T47D (cell line): ENCODE data around the gene PRKCI.
"Not testable (repeated sequence)": the region's sequence is repeated elsewhere in the genome, so short reads cannot be mapped to it uniquely, and the experiment has no call there.

Experiments
- DNase-seq, 2 experiments: peaks; one replicate each; pipeline versions ENCODE4 v3.0.0 to v3.0.0-alpha.2; 2011 to 2012; ENCODE audit warnings: low read depth in 1 of 2, low spot score in 1 of 2
- JUND ChIP-seq: IDR thresholded peaks from 2 replicates; pipeline ENCODE4 v1.6.1; 2012; ENCODE audit warnings: low read depth
- in situ Hi-C: cut with HindIII; loops from 2 replicates; pipeline ENCODE4 v1.10.0; 2016; ENCODE audit warnings: low sequenced_read_pairs, low pct_unique_long_range_greater_than_20kb

Gene PRKCI

DNA sequence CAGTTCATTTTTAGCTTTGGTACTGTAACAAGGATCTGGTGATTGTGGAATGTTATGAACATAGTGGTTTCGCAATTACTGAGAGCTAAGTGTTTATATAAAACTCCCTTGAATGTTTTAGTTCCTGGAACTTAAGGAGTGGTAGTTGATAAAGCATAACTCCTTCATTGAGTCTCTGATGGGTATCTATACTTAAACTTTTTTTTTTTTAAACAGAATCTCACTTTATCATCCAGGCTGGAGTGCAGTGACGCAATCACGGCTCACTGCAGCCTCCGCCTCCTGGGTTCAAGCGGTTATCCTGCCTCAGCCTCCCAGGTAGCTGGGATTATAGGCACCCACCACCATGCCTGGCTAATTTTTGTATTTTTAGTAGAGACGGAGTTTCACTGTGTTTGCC lies 11.3 kb downstream of the PRKCI start:
- TF ChIP-seq JUND: no peak
- in situ Hi-C loops: no loop called here

DNA sequence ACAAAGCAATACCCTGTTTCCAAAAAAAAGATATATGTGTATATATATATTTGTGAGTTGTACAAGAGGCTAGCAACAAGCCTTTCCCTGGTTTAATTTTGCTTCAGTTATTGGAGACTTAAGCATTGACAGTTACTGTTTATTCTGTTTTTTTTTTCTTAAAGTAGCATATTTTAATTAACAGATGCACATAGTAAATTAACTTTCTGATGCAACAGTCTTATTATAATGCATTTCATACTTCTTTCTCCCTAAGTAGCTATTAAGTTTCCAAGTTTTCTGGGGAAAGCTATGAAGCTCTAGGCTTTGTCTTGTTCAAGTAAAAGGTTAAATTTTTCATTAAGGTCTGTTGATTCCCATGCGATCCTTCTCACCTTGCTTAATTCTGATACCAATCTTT lies 17.9 kb downstream of the PRKCI start:
- TF ChIP-seq JUND: no peak
- in situ Hi-C loops: no loop called here
- DNase-seq: no peak

More for the DNA sequence above, 11.3 kb downstream of the PRKCI start:
- peak in 1 of 2 experiments; percentile 32 for DNase-seq

GRCh38 chr3:170240671-170241070 lies 18.4 kb downstream of the PRKCI start:
- in situ Hi-C loops: no loop called here
- no peak for TF ChIP-seq JUND

DNA sequence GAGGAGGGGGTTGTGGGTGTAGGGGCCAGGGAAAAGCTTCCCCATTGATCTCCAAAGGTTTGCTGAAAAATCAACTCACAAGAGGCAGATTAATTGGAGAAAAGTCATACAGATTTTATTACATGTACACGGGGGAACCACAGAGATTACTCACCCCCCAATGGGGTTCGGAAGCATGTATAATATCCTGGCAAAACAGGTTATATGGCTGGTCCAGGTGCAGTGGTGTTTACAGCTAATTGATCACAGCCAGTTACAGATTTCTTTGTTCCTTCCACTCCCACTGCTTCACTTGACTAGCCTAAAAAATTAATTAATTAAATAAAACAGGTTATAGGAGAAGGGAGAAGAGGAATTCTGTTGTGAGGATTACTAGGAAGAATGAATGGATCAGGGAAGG lies 22.4 kb downstream of the PRKCI start:
- no peak for TF ChIP-seq JUND
- in situ Hi-C loops: no loop called here
- peak in 1 of 2 experiments; percentile 50 for DNase-seq

More at GRCh38 chr3:170240671-170241070, 18.4 kb downstream of the PRKCI start:
- peak in 1 of 2 experiments; percentile 47 for DNase-seq

DNA sequence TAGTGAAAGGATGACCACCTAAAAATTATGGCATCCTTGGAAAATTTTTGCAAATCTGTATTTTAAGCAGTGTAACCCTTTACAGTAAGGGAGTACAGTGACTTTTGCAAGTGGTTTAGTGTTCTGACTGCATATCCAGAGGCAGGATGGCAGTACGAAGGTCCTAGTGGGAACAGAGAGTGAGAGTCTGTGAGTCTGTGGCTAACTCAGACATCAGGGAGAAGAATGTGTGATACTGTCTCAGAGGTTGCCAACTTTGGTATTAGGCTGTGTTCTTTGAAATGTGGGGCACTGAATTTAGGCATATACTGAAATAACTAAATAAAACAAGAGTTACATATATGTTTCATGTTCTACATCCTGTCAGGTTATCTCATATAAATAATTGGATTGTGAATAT lies 25.7 kb downstream of the PRKCI start:
- no peak for DNase-seq
- no peak for TF ChIP-seq JUND
- in situ Hi-C loops: no loop called here

GRCh38 chr3:170256597-170256996 lies 34.4 kb downstream of the PRKCI start:
- in situ Hi-C loops: no loop called here
- no peak for TF ChIP-seq JUND
- no peak for DNase-seq

- in situ Hi-C loops: no loop called here
- DNase-seq: no peak
- TF ChIP-seq JUND: no peak
Observed at GRCh38 chr3:170257145-170257544, 34.9 kb downstream of the PRKCI start.

- in situ Hi-C loops: no loop called here
- no peak for DNase-seq
- TF ChIP-seq JUND: no peak
Observed at GRCh38 chr3:170258105-170258487, 35.9 kb downstream of the PRKCI start.

DNA sequence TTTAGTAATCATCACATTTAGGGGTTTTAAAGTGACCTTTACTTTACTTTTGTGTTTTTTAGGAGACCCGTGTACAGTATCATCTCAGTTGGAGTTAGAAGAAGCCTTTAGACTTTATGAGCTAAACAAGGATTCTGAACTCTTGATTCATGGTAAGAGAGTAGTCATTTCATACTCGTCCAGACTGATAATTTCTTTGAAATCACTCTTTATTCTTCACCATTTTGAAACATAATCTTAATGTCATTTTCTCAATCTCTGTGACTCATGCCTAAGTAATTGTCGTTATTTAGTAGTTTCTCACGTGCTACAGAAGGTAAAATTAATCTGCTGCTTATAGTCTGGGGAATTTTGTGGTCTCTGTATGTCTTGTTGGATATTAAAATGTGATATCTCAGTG lies 37.7 kb downstream of the PRKCI start:
- no peak for DNase-seq
- in situ Hi-C loops: no loop called here
- TF ChIP-seq JUND: no peak

GRCh38 chr3:170267793-170268192 lies 45.6 kb downstream of the PRKCI start:
- in situ Hi-C loops: no loop called here
- DNase-seq: no peak
- TF ChIP-seq JUND: no peak

GRCh38 chr3:170269673-170270254 lies 47.5 kb downstream of the PRKCI start:
- in situ Hi-C loops, DNase-seq: not testable (repeated sequence)

- DNase-seq: no peak
- no peak for TF ChIP-seq JUND
Observed at GRCh38 chr3:170270282-170270881, 48.2 kb downstream of the PRKCI start.

GRCh38 chr3:170274641-170275040 lies 52.4 kb downstream of the PRKCI start:
- in situ Hi-C loops: no loop called here
- DNase-seq: no peak
- no peak for TF ChIP-seq JUND

More at GRCh38 chr3:170270282-170270881, 48.2 kb downstream of the PRKCI start:
- in situ Hi-C loops: no loop called here

DNA sequence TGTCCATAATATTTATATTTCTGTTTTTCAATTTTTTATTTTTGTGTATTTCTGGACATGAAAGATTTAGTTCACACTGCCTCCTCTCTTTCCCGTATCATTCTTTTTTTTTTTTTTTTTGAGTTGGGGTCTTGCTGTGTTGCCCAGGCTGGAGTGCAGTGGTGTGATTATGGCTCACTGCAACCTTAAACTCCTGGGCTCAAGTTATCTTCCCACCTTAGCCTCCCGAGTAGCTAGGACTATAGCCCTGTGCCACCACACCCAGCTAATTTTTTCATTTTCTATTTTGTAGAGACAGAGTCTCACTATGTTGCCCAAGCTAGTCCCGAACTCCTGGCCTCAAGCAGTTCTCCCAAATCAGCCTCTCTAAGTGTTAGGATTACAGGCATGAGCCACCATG lies 53.6 kb downstream of the PRKCI start:
- in situ Hi-C loops: no loop called here
- DNase-seq: no peak
- no peak for TF ChIP-seq JUND

DNA sequence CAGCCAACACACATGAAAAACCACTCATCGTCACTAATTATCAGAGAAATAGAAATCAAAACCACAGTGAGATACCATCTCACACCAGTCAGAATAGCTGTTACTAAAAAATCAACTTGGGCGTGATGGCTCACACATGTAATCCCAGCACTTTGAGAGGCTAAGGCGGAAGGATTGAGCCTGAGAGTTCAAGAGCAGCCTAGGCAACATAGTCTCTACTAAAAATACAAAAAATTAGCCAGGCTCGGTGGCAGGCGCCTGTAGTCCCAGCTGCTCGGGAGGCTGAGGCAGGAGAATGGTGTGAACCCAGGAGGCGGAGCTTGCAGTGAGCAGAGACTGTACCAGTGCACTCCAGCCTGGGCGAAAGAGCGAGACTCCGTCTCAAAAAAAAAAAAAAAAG lies 55.1 kb downstream of the PRKCI start:
- DNase-seq, in situ Hi-C loops: not testable (repeated sequence)
